ENCODE measurements around the gene GNAI1.

Gene GNAI1

DNA sequence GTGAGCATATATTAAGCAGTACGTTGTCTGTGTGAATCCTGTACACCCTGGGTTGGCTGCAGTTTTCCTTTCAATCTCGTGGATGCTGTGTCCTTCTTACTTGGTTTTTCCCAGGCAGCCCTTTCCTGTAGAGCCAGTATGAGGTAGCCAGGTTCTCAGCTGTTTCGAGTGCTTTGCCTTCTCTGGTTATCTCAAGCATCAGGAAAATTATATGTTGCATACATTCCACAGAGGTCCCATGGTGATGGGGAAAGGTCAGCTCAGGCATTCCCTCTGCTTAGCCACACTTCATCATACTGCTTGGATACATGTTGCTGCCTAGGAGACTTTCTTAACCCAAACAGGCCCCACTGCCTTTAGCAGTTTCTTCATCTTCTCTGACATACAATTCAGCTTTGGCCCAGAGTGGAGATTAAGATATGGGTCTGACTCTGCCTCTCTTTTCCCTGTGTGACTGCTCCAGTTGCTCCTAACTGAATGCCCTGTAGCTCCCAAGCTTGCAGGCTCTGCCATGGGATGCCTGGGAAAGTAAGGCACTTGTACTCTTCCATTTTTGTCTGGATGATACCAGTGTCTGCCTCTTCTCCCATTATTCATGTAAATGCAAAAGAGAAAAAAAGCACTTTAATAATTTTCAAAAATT lies 11.3 kb downstream of the GNAI1 start:
- no peak for DNase-seq (ENCODE audit: low read depth, low spot score)
- no peak overlapping the region for H3K9ac ChIP-seq (ENCODE audit: insufficient read length)
- TF ChIP-seq POLR2AphosphoS5 (IDR thresholded peaks at IDR 0.05; ENCODE audit: borderline replicate concordance, low read depth, low read length) (no peak), EZH2 (IDR thresholded peaks at IDR 0.05) (no peak), FOXP2 (optimal IDR thresholded peaks at IDR 0.05; ENCODE audit: control extremely low read depth, extremely low read length, insufficient read depth) (no peak)
- H3K4me3 ChIP-seq = no peak overlapping the region
- no peak overlapping the region for H3K27ac ChIP-seq
- H3K9me3 ChIP-seq (ENCODE audit: low read depth, low read length) = no peaks in the 10 kb centered on the region
- no peaks in the 10 kb centered on the region for H3K36me3 ChIP-seq (ENCODE audit: insufficient read depth, low read length)

DNA sequence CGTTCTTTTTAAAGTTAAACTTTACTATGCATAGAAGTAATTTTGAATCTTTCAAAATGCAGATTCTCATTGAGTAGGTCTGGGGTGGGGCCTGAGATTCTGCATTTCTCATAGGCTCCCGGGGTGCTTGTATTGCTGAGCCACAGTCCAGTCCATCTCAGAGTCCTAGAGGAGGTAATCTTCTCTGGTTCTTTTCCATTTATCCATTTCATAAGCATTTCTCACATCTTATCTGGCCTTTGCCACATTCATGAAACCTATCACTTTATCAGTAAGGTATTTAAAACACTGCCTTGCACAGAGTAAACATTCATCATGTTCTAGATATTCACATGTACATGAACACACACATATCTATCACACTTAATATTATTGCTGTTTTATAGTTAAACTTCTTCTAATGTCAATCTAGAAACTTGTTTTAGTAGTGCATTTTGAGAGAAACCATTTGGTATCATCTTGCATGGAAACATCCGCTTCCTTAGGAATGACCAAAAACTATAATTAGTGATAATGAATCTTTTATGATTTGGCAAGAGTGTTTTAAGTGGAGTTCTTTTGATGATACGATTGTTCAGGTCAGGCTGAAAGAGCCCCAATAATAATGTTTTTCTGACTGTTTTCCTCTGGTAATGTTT lies 12.0 kb downstream of the GNAI1 start:
- H3K4me3 ChIP-seq = no peak overlapping the region
- H3K9me3 ChIP-seq (ENCODE audit: low read depth, low read length) = no peaks in the 10 kb centered on the region
- no peaks in the 10 kb centered on the region for H3K36me3 ChIP-seq (ENCODE audit: insufficient read depth, low read length)
- H3K9ac ChIP-seq (ENCODE audit: insufficient read length) = no peak overlapping the region
- no peak for DNase-seq (ENCODE audit: low read depth, low spot score)
- no peak overlapping the region for H3K27ac ChIP-seq
- no peak for TF ChIP-seq POLR2AphosphoS5 (IDR thresholded peaks at IDR 0.05; ENCODE audit: borderline replicate concordance, low read depth, low read length)
- no peak for TF ChIP-seq FOXP2 (optimal IDR thresholded peaks at IDR 0.05; ENCODE audit: control extremely low read depth, extremely low read length, insufficient read depth)
- TF ChIP-seq EZH2 (IDR thresholded peaks at IDR 0.05) = no peak

DNA sequence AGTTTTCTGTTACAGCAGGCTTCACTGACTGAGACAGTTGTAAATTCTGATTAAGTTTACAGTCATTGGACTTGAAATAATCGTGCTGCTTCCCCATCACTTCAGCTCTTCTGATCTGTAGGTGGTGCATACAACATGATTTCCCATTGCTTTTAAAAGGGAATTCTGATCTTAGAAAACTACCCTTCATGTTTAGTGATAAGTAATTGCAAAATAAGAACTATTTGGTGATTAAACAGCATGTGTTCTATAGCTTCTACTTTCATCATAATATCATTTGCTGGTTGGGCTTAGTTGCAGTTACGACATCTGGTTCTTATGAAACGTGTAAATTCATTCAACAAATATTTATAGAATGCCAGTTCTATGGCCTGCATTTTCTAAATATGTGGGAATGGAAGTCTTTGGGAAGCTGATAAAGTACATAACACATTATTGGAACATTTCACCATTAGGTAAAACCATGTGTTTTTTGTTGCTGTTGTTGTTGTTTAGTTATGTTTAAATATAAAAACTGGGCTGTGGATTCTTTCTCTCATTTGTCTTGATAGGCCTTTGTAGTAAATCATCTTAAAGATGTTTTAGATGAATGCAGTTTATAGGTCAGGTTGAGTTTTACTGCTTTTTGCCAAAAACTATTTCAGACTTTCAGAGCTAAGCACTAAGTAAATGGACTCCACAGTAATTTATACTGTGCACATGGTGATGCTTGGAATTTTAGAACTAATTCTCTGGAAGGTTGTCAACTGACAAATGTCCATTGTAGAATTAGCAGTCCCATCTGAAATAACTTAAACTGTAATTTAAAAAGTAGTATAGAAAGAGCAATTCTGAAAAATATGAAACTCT lies 13.1 kb downstream of the GNAI1 start:
- no peaks in the 10 kb centered on the region for H3K36me3 ChIP-seq (ENCODE audit: insufficient read depth, low read length)
- peak overlapping the region; percentile 63; the same call in 1 of the 2 replicates for H3K27ac ChIP-seq
- H3K9ac ChIP-seq (ENCODE audit: insufficient read length) = no peak overlapping the region
- H3K4me3 ChIP-seq = peak overlapping the region; percentile 23
- H3K9me3 ChIP-seq (ENCODE audit: low read depth, low read length) = no peaks in the 10 kb centered on the region
- peak; percentile 79 for DNase-seq (ENCODE audit: low read depth, low spot score)
- TF ChIP-seq FOXP2 (optimal IDR thresholded peaks at IDR 0.05; ENCODE audit: control extremely low read depth, extremely low read length, insufficient read depth) (no peak), EZH2 (IDR thresholded peaks at IDR 0.05) (no peak), POLR2AphosphoS5 (IDR thresholded peaks at IDR 0.05; ENCODE audit: borderline replicate concordance, low read depth, low read length) (peak; percentile 39; the same call in 1 of the 2 replicates)

DNA sequence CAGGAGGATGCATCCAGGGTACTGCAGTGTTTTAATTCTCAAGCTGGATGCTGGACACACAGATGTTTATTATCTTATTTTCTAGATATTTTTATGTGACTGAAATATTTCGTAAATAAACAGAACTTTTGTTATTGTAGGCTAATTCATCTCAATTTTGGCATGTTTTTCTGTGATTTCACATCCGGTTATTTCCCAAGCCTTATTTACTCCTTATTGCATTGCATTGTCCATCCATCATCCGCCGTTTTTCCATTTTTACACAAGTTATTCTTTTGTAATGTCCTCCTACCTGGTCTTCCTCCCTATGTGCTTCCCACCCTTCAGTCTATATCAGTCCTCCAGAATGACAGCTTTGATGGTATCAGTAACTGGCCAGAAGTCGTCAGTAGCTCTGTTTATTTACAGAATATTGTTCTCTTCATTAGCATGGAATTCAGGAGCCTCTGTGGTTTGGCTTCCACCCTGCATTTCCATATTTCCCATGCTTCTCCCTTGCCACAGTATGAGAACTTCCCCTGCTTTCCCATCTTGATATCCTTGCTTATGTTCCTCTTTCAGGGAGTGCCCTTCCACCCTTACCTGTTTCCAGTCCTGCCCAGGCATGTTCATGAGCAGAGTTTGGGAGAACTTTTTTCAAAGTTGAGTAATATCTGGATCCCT lies 16.1 kb downstream of the GNAI1 start:
- Histone ChIP-seq H3K27ac (peak overlapping the region; percentile 60), H3K36me3 (ENCODE audit: insufficient read depth, low read length) (no peaks in the 10 kb centered on the region), H3K4me3 (peak overlapping the region; percentile 49), H3K9me3 (ENCODE audit: low read depth, low read length) (no peaks in the 10 kb centered on the region), H3K9ac (ENCODE audit: insufficient read length) (no peak overlapping the region)
- no peak for TF ChIP-seq EZH2 (IDR thresholded peaks at IDR 0.05)
- TF ChIP-seq FOXP2 (optimal IDR thresholded peaks at IDR 0.05; ENCODE audit: control extremely low read depth, extremely low read length, insufficient read depth) = no peak
- TF ChIP-seq POLR2AphosphoS5 (IDR thresholded peaks at IDR 0.05; ENCODE audit: borderline replicate concordance, low read depth, low read length) = no peak
- DNase-seq (ENCODE audit: low read depth, low spot score) = no peak

DNA sequence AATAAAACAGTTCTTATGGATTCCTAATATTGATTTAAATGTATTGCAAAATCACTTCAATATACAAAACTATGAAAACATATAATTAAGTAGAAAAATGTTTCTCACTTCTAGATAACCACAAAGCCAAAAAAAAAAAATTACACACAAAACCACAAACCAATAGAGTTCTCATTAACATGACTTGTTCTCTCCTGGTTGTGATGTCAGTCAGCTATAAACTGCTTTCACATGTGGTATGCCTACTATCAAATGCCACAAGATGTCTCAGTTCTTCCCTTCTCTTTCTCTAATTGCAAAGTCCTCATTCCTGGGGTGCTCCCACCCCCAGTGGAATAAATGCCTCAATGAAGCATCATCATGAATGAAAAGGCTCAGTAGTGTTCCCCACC lies 16.6 kb downstream of the GNAI1 start:
- Histone ChIP-seq H3K9ac (ENCODE audit: insufficient read length) (no peak overlapping the region), H3K9me3 (ENCODE audit: low read depth, low read length) (no peaks in the 10 kb centered on the region), H3K4me3 (peak overlapping the region; percentile 49), H3K36me3 (ENCODE audit: insufficient read depth, low read length) (no peaks in the 10 kb centered on the region), H3K27ac (peak overlapping the region; percentile 60)
- TF ChIP-seq FOXP2 (optimal IDR thresholded peaks at IDR 0.05; ENCODE audit: control extremely low read depth, extremely low read length, insufficient read depth) (no peak), EZH2 (IDR thresholded peaks at IDR 0.05) (no peak), POLR2AphosphoS5 (IDR thresholded peaks at IDR 0.05; ENCODE audit: borderline replicate concordance, low read depth, low read length) (no peak)
- no peak for DNase-seq (ENCODE audit: low read depth, low spot score)

DNA sequence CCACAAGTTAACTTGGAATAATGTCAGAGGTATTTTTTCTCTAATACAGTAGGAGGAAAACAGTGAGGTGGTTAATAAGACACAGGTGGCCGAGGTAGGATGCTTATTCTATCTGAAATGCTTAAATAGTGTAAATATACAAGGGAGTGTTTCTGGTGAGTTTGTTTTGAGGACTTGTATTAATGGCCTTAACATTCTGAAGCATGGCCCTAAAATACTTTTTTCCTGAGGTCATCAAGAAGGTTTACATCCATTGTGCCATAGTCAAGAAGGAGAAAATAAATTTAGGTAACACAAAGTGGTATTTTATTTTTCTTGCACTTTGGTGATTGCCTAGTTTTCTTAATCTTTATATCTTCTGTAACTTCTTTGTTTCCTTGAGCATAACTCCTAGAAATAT lies 18.8 kb downstream of the GNAI1 start:
- H3K36me3 ChIP-seq (ENCODE audit: insufficient read depth, low read length) = no peaks in the 10 kb centered on the region
- no peak overlapping the region for H3K9ac ChIP-seq (ENCODE audit: insufficient read length)

DNA sequence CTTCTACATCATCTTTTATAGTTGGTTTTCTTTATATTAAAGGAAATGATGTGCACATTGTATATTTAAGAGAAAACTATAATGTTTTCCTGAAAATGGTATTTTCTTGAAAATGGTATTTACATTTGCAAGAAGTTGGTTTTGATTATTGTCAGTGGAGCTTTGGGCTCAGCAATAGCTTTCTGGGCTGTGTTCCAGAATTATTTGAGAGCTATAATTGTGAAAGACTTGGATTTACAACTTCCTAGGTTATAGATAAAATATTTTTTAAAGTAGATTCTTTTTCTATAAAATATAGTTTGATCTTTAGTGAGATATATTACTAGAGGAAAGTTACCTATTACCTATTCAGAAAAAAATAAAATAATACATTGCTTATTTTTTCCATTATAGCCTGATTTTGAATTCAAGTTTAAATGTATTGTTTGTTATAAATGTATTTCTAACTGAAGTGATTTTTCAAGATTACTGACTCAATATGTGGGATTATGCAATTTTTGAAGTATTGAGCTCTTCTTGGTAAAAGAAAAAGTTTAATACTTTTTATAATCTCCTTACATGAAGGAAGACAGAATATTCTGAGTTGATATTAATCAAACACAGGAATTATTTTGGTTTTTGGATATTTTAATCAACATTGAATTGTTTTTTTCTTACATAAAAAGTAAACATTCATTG lies 20.2 kb downstream of the GNAI1 start:
- no peaks in the 10 kb centered on the region; the same call in 1 of the 2 replicates for H3K9me3 ChIP-seq (ENCODE audit: low read depth, low read length)
- H3K9ac ChIP-seq (ENCODE audit: insufficient read length) = no peak overlapping the region
- TF ChIP-seq POLR2AphosphoS5 (IDR thresholded peaks at IDR 0.05; ENCODE audit: borderline replicate concordance, low read depth, low read length) (no peak), EZH2 (IDR thresholded peaks at IDR 0.05) (no peak), FOXP2 (optimal IDR thresholded peaks at IDR 0.05; ENCODE audit: control extremely low read depth, extremely low read length, insufficient read depth) (peak; percentile 60)
- H3K27ac ChIP-seq = peak overlapping the region; percentile 61; the same call in 1 of the 2 replicates
- H3K36me3 ChIP-seq (ENCODE audit: insufficient read depth, low read length) = no peaks in the 10 kb centered on the region
- DNase-seq (ENCODE audit: low read depth, low spot score) = peak; percentile 77
- H3K4me3 ChIP-seq = peak overlapping the region; percentile 46; the same call in 1 of the 2 replicates

More for the DNA sequence above, 18.8 kb downstream of the GNAI1 start:
- Histone ChIP-seq H3K9me3 (ENCODE audit: low read depth, low read length) (no peaks in the 10 kb centered on the region), H3K27ac (no peak overlapping the region), H3K4me3 (no peak overlapping the region)
- TF ChIP-seq EZH2 (IDR thresholded peaks at IDR 0.05) (no peak), FOXP2 (optimal IDR thresholded peaks at IDR 0.05; ENCODE audit: control extremely low read depth, extremely low read length, insufficient read depth) (no peak), POLR2AphosphoS5 (IDR thresholded peaks at IDR 0.05; ENCODE audit: borderline replicate concordance, low read depth, low read length) (no peak)
- no peak for DNase-seq (ENCODE audit: low read depth, low spot score)
